ENCODE measurements around the gene CLEC4G.

DNA sequence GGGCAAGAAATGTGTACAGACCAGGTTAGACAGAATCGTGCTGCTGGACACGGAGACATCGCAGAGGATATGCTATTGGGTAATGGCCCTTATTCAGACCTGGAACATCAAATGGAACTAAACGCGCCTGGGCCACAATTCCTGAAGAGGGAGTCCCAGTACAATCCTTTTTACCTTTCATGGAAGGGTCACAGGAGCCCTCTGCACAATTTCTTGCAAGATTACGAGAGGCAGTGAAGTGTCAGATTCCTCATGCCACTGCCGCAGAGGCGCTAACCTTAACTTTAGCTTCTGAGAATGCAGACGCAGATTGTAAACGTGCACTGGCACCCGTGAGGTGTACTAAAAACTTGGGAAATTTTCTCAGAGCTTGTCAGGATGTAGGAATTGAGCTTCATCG, 49.2 kb upstream of the CLEC4G start:
- TF ChIP-seq CTCF (IDR thresholded peaks at IDR 0.05; ENCODE audit: borderline replicate concordance, extremely low read depth, low read length, poor library complexity, severe bottlenecking), result no peak
- no peak for TF ChIP-seq EZH2 (IDR thresholded peaks at IDR 0.05; ENCODE audit: borderline replicate concordance, low read depth, low read length, severe bottlenecking)
